Ammon's horn (tissue), 1 donor: ENCODE data around the gene JAKMIP3.
A peak's percentile ranks its signal among the peaks of the same experiment; 100 is the strongest.

ENCODE experiments used
- DNase-seq: peaks from one replicate; pipeline ENCODE4 v3.0.0-alpha.2; 2016; ENCODE audit warnings: low spot score

The JAKMIP3 gene

DNA sequence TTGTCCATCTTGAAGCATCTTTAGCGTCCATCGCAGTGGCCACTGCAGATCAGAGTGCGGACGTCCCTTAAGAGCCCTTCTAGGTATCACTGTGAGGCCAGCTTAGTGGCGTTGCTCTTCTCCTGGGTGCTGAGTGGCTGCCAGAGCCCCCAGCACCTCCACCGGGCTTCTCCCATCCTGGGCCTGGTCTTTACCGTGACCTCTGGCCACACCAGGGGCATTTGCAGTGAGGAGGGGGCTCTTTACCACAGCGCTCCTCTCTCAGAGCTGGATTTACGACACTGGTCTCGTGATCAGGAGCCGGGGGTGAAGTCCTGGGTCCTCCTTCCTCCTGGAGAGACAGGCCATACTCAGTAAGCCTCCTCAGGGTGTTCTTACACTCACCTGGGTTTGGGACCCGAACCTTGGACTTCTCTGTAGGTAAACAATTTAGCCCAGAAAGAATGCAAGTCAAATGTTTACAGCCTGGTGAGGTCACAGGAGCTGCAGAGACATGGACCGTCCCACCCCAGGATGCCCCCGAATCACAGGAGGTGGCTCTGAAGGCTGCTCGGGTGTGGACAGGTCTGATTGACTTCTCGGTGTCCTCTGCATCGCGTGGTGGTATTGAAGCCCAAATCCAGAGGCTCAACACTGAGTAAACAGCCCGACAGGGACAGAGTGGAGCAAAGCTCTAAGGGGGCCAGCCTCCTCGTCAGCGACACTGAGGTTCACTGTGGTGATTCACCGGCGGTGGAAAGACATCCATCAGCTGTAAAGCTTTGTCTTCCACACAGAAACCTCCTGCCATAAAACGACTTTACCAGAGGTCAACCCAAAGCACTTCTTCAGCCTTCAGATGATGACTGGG lies 33.0 kb downstream of the JAKMIP3 start:
- DNase-seq = peak; percentile 2

DNA sequence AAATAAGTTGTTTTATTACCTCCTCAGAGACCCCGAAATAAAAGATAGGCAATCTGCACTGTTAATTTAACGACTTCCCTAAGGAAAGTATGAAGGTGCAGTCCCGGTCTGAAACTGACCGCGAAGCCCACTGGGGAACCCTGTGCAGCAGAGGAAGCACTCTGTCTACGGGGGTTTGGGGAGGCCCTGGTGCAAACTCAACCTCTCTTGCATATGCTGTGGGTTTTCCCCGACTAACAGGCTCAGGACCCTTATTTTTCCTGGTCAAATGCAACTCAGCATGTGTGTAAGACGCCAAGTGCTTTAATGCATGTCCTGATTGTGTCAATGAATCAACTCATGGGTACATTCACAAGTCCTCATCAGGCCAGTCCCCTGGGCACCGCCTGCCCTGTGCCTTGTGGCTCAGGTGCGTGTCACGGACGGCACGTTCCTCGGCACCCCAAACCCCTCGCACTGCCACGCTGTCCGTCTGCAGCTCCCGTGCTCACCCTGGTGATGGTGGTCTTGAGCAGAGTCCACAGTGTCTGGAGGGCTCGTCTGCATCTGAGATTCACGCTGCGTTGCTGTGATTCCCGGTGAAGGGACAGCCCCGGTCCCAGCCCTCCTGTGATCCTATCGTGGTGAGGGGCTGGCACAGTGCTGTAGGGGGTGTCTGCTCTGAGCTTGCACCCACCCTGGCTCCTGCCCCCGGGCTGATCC lies 33.8 kb downstream of the JAKMIP3 start:
- DNase-seq = no peak

DNA sequence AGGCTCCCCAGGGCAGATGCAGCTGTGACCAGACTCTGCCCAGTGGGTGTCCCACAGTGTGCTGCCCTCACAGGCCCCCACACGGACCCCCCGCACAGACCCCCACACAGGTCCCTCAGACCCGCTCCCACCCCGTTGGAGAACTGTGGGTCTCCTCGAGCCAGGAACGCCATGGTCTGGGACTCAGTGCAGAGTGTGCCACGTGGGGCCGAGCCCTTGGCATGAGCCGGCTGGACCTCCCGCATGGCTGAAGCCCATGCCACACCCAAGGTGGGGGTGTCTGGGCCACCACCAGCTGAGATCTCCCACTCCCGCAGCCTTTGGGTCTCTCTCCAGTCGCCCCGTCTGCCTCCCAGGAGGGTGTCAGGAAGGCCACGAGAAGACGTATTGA lies 34.3 kb downstream of the JAKMIP3 start:
- no peak for DNase-seq

DNA sequence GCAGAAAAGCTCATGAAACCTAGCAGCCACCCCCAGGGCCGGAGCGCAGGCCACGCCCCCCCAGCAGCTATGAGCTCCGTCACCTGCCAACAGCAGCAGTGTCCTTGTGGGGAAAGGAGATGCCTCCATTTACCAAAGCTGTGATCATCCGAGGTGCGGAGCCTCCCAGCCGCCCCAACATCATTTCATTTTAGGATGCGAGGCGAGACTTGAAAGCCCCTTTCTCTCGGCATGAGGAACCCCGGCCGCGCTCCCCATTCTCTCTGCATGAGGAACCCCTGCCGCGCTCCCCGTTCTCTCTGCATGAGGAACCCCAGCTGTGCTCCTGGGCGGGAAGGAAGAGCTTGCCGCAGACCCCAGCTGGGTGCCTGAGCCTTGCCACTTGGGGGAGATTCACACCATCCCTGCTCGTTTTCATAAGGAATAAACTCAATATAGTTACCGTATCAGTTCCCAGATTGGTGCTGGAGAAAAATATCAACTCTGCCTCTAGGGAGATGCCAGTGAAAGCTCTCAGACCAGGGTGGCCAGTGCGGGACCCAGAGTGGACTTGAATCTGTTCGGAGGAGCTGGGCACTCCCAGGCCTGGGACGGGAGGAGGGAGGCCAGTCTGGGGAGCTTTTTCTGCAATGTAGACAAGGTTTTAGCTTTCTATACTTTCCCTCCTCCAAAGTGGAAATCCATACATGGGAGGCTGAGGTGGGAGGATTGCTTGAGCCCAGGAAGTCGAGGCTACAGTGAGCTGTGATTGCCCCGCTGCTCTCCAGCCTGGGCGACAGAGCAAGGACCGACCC lies 35.0 kb downstream of the JAKMIP3 start:
- DNase-seq = no peak

DNA sequence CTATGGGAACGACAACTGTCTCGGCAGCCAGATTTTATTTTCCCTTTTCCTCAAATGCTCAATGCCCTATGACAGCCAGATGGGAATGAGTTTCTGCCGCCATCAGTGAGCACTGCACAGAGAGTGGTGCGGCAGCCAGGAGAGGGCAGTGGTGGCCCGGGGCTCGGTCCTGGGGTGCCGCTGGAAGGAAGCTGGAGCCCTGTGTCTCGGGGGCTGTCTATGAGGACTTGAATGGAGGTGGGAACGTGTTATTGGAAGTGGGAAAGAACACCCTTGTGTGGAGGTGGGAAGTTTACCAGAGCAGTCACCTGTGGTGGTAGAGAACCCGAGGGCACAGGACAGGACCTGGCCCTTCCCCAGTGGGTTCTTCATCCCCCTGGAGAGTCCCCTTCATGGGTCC lies 35.8 kb downstream of the JAKMIP3 start:
- peak; percentile 65 for DNase-seq

DNA sequence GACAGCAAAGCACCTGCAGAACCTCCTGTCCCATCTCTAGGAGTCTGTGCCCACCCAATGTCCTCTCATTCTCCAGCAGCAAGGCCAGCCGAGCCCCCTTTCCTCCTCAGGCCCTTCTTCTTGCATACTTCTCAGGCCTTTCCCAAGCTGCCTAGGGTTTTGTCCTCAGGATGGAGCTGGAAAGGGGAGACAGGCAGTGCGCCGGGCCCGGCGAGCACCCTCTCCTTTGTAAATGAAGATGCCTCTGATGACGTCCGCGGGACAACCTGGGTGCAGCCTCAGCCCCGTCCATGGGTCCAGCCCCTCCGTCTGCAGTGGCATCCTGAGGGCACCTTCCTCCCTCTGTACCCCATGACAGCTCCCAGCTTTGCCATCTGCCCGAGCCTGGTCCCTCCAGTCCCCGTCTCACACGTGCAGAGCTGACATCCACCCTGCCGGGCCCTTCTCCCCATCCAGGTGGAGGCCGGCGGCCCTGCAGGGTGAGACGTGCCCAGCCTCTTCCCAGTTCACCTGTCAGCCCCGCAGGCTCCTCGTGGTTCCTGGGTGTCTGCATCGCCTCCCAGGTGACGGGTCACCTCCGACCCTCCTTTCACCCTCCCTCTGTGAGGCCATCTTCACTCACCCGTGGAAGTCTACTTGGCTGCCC lies 36.4 kb downstream of the JAKMIP3 start:
- no peak for DNase-seq

DNA sequence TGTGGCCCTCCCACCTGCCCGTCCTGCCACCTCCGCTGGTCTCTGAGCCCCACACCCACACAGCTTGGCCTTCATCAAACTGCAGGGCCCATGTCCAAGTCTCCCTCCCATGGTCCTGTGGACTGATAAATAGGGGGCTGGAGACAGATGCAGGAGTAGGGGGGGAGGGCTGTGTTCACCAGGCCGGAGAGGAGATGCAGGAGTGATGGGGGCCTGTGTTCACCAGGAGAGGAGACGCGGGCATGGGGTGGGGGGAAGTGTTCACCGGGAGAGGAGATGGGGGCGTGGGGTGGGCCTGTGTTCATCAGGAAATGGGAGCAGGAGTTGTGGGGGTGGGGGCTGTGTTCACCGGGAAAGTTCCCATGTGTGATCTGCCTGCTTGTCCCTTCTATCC lies 37.0 kb downstream of the JAKMIP3 start:
- peak; percentile 1 for DNase-seq

DNA sequence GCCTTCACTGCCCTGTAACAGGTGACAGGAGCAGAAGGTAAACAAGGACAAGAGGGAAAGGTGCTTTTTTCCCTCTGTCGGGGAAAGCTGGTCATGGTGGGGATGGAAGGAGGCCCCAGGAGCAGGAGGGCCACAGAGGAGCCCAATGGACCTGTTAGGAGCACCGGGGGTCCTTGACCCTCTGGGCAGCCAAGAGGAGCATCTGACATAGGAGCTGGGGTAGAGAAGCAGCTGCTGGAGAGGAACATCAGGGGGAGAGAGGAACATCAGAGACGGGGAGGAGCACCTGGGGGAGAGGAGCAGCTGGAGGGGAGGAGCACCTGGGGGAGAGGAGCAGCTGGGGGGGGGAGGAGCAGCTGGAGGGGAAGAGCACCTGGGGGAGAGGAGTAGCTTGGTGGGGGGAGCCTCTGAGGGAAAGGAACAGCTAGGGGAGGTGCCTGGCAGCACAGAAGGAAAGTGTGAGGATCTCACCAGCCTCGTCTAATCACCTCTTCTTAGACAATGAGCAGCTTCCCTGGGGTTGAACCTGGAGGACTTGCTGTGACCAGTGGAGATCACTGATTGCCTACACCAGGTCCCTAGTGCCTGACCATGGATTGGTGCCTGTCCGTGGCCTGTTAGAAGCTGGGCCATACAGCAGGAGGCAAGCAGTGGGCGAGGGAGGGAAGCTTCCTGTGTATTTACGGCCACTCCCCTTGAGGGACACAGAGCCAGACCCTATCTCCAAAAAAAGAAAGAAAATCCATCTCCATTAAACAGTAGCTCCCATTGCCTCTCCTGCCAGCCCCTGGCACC lies 37.6 kb downstream of the JAKMIP3 start:
- DNase-seq = peak; percentile 0

DNA sequence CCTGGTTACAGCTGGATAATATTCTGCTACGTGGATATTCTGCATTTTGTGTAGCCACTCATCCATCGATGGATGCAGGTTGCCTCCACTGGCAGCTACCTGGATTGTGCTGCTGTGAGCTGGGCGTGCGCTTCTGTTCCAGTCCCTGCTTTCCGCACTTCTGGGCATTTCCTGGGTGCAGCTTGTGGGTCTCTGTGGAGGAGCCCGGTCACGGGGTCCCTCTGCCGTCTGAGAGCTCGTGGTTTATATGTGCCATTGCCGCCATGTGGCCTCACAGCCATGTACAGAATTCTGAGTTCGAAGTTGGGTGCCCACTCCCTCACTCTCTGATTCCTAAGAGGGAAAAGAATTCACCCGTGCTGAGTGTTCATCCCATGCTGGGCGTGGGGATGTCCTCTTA lies 38.3 kb downstream of the JAKMIP3 start:
- no peak for DNase-seq

DNA sequence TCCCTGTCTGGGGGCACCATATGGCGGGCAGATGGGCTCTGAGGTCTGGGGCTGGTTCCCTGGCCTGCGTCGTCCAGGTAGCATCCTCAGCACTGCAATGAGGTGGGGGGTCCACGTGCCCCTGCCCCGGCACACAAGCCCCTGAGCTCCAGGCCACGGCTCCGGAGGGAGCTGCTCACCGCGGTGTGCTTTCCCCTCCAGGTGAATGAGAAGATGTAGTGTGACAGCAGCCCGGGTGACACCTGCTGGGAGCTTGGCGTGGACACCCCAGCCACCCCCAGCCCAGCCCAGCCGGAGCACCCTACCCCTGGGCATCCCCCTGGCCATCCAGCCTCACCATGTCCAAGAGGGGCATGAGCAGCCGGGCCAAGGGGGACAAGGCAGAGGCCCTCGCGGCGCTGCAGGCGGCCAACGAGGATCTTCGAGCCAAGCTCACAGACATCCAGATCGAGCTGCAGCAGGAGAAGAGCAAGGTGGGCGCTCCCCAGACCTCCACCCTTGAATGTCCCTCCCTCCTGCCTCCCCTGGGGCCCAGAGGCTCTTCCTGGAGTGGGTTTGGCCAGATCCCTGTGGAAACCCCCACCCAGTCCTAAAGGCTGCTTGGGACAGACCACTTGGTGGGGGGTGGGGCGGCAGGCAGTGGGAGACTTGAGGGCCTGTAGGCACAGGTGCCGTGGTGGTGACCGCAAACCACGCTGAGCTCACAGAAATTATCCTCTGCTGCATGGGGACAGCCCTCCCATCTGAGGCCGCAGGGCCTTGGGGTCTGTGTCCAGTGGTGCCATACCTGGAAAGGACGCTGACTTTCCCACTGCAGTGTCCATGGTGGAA lies 38.9 kb downstream of the JAKMIP3 start:
- peak; percentile 1 for DNase-seq

DNA sequence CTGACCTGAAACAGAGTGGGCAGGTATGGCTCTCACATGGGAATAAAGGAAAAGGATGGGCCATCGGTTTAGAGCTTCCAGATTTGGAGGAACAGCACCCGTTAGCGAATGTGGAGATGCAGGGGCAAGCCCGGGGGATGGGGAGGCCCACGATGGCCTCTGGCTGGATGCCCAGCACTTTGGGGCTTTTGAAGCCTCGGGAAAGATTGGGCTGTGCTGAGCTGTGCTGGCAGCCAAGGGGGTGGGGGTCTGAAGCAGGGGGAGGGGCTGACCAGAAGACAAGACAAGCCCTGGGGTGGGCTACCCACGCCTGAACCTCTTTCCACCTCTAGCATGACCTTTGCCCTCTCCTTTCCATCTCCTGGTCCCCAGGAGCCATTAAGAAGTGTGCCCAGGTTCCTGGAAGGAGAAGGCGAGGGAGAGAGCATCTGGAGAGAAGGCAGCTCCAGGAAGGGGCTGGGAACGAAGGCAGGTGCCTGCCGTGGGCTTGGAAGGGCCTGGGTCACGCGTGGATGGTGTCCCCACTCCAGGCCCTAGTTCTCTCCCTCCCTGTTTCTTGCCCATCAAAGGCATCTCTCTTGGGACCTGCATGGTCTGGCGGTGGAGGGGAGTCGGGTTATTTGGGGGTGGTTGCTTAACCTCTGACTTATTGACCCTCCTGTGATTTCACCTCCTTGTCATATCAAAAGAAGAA lies 39.7 kb downstream of the JAKMIP3 start:
- no peak for DNase-seq

DNA sequence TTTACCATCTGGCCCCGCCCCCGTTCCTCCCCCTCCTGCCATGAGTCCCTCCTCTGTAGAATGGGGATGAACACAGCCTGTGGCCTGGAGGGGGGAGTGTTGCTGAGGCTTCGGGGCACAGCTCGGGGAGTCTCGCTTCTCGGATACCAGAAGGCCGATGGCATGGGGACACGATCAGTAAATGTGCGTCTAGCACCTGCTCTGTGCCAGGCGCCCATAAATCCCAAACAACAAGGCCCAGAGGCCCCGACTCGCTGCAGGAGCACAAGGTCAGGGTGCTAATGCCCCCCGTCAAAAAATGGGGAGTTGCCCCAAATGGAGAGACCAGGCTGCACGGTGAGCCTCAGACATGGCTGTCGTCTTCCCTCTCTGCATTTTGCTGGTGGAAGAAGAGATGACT lies 40.7 kb downstream of the JAKMIP3 start:
- no peak for DNase-seq

DNA sequence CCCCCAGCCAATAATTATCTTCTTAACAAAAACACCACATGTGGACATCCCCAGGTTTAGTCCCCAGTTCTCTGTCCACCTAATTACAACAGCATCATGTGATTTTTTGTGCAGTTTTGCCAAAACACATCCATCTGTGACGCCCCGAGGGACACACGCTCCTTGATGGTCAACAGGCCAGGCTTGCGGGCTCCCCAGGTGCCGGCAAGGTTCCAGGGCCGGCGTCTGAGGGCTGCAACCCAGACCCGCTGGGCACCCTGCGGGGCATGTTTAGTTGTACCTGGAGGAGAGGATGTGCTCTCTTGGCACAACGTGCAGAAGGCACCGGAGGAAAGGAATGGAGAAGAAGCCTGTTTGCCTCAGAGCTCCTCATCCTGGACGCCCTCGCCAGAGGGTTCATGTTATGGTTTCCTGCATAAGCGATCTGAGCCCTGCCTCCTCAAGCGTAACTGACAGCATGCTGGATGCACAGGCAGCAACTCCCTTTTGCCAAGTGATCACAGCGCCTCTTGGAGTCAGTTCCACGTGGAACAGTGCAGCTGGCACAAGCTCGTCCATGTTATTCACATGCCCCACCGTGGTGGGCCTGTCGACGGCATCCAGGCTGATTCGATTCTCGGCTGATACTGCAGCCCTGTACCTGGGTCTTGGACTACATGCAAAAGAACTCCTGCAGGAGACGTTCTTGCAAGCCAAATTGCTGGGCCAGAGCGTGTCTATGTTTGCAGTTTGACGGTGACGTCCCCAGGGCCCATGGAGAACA lies 41.6 kb downstream of the JAKMIP3 start:
- DNase-seq = peak; percentile 48

DNA sequence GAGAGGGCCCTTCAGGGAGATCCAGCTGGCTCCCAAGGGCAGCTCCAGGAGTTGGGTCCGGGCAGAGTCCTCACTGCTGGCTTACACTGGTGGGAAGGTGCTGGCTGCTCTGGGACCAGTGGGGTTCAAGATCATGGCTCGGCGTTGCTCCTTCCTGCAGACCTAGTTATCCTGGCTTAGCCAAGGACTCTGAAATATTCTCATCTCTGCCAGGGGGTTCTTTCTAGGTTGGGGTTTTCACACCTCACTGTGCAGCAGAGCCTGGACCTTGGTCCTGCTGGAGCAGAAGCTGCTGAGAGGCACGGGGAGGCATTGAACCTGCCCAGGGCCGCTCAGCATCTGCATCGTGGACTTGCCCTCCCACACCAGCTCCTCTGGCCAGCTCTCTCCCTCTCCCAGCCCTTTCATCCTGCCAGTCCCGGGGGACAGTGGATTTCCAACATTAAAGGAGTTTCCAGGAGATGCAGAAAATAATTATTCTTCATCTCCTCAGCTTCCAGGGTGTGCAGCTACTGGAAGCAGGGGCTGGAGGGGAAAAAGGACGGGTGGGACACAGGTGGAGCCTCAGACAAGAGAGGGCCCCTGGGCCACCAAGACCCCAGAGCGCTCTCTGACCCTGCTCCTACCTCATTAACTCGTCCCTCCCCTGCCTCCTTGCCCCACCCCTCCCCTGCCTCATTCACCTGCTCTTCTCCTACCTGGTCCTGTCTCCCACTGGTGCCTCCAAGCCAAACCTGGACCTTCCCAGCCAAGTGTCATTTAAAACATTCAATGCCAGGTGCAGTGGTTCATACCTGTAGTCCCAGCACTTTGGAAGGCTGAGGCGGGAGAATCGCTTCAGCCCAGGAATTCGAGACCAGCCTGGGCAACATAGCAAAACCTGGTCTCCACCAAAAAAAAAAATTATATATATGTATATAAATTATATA lies 42.5 kb downstream of the JAKMIP3 start:
- no peak for DNase-seq

DNA sequence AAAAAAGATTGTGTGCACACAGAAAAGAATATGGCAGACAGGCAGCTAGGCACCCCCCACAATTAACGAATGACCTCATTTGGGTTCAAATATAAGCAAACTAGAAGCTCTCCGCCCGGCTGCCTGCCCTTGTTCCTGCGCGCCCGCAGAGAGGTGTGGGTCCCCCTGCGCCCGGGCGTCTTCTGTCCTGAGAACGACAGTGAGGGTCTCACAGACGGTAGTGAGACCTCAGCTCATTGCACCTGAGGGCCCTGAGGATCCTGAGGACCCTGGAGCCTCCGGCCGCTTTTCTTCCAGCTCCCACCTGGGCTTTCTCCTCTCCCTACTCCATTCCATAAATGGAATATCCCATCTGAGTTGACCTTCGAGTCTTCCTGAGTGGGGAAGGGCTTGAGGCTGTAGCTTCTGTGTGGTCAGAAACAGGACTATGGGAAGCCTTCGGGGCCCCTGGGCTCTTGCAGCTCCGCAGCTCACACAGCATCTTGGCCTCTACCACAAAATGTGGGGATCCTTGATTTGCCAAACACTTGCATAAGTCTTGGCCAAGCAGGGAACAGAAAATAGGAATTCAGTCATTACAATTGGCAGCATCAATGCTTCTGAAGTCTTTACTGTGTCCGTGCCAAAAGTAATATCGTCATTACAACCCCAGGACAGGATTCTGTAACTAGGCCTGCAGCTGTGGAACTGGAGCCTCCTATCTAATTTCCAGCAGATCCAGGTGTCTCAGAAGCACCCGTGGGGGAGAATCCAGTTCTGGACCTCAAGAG lies 43.8 kb downstream of the JAKMIP3 start:
- peak; percentile 40 for DNase-seq

DNA sequence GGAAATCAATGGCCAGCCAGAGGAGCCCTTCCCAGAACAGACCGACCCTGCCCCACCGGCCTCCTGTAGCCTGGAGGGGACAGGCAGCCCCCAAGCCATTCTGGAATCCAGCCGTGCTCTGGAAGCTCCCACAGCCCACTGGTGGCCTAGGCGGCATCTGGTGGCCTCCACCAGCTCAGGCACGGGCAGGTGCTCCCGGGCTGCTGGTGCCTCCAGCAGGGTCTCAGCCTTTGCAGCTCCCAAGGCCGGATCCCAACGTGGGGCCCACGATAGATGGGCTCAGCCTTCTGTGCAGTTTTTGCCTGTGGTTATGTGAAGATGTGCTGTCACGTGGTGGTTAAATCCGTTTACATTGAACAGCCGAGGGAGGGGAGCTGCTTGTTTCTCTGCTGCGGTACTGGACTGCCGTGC lies 44.4 kb downstream of the JAKMIP3 start:
- DNase-seq = no peak

DNA sequence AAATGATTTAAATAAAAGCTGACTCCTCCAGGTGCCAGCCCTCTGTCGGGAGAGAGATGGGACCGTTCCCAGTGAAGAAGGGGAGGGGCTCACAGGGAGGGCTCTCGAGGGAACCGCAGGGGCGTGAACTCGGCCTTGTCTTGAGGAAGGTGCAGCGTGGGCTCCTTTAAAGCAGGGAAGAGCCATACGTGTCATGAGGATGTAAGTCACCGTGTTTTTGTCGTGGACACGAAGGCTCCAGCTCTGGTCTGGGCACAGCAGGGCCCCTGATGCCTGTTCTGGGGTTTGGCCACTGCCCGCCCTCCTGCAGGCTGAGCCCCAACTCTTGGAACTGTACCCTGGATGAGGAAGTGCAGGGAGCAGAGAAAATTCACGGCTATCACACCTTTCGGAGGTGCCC lies 45.0 kb downstream of the JAKMIP3 start:
- no peak for DNase-seq
